Rectal smooth muscle tissue (tissue), 1 donor: ENCODE measurements around the gene TK2.

Experiments
- H3K27ac ChIP-seq: one replicate; pipeline ENCODE4 v1.7.0; 2013; ENCODE audit warnings: low read depth, low read length, inconsistent platforms
- H3K27me3 ChIP-seq: one replicate; pipeline ENCODE4 v1.7.0; 2013; ENCODE audit warnings: low read length; ENCODE audit not compliant: control insufficient read depth, insufficient read depth
- H3K36me3 ChIP-seq: one replicate; pipeline ENCODE4 v1.7.0; 2013; ENCODE audit warnings: low read length; ENCODE audit not compliant: control insufficient read depth, insufficient read depth
- H3K4me1 ChIP-seq: one replicate; pipeline ENCODE4 v1.7.0; 2013; ENCODE audit warnings: low read length; ENCODE audit not compliant: control insufficient read depth, insufficient read depth
- H3K4me3 ChIP-seq: one replicate; pipeline ENCODE4 v1.7.0; 2013; ENCODE audit warnings: low read length
- H3K9ac ChIP-seq: one replicate; pipeline ENCODE4 v1.7.0; 2013; ENCODE audit warnings: low read length

The TK2 gene

GRCh38 chr16:66486773-66487579 is 62.9 kb downstream of the TK2 start:
- Histone ChIP-seq H3K27ac (no peak overlapping the region), H3K27me3 (no peaks in the 10 kb centered on the region), H3K4me1 (peaks cover 8% of the 10 kb centered on the region), H3K9ac (no peak overlapping the region), H3K36me3 (no peaks in the 10 kb centered on the region), H3K4me3 (no peak overlapping the region)

GRCh38 chr16:66486199-66486772 is 63.6 kb downstream of the TK2 start:
- Histone ChIP-seq H3K27ac (no peak overlapping the region), H3K9ac (no peak overlapping the region)

GRCh38 chr16:66485376-66485775 is 64.5 kb downstream of the TK2 start:
- no peaks in the 10 kb centered on the region for H3K27me3 ChIP-seq
- no peak overlapping the region for H3K27ac ChIP-seq

More at GRCh38 chr16:66486199-66486772, 63.6 kb downstream of the TK2 start:
- Histone ChIP-seq H3K27me3 (no peaks in the 10 kb centered on the region), H3K4me1 (peaks cover 8% of the 10 kb centered on the region), H3K36me3 (no peaks in the 10 kb centered on the region), H3K4me3 (no peak overlapping the region)

GRCh38 chr16:66484453-66485213 is 65.3 kb downstream of the TK2 start:
- Histone ChIP-seq H3K4me1 (peaks cover 8% of the 10 kb centered on the region), H3K27me3 (no peaks in the 10 kb centered on the region), H3K9ac (no peak overlapping the region), H3K27ac (no peak overlapping the region), H3K36me3 (no peaks in the 10 kb centered on the region), H3K4me3 (no peak overlapping the region)

More at GRCh38 chr16:66485376-66485775, 64.5 kb downstream of the TK2 start:
- Histone ChIP-seq H3K4me3 (no peak overlapping the region), H3K36me3 (no peaks in the 10 kb centered on the region), H3K9ac (no peak overlapping the region), H3K4me1 (peaks cover 8% of the 10 kb centered on the region)

- H3K9ac ChIP-seq: no peak overlapping the region
- no peaks in the 10 kb centered on the region for H3K36me3 ChIP-seq
- no peaks in the 10 kb centered on the region for H3K27me3 ChIP-seq
- H3K4me1 ChIP-seq: peaks cover 8% of the 10 kb centered on the region
- H3K4me3 ChIP-seq: no peak overlapping the region
- H3K27ac ChIP-seq: no peak overlapping the region
These were observed 66.1 kb downstream of the TK2 start for GRCh38 chr16:66483689-66484452.

- Histone ChIP-seq H3K27ac (no peak overlapping the region), H3K4me1 (peaks cover 5% of the 10 kb centered on the region)
These were observed 68.0 kb downstream of the TK2 start for GRCh38 chr16:66481943-66482390.

GRCh38 chr16:66481081-66481942 is 68.6 kb downstream of the TK2 start:
- Histone ChIP-seq H3K4me1 (no peaks in the 10 kb centered on the region), H3K4me3 (no peak overlapping the region), H3K27ac (no peak overlapping the region), H3K36me3 (no peaks in the 10 kb centered on the region), H3K9ac (no peak overlapping the region), H3K27me3 (no peaks in the 10 kb centered on the region)

More at GRCh38 chr16:66481943-66482390, 68.0 kb downstream of the TK2 start:
- no peak overlapping the region for H3K9ac ChIP-seq
- H3K4me3 ChIP-seq: no peak overlapping the region
- H3K27me3 ChIP-seq: no peaks in the 10 kb centered on the region
- H3K36me3 ChIP-seq: no peaks in the 10 kb centered on the region

- no peaks in the 10 kb centered on the region for H3K27me3 ChIP-seq
- H3K4me3 ChIP-seq: no peak overlapping the region
- no peaks in the 10 kb centered on the region for H3K36me3 ChIP-seq
- H3K9ac ChIP-seq: no peak overlapping the region
- H3K4me1 ChIP-seq: no peaks in the 10 kb centered on the region
- H3K27ac ChIP-seq: no peak overlapping the region
These were observed 69.4 kb downstream of the TK2 start for GRCh38 chr16:66480265-66481080.

- Histone ChIP-seq H3K9ac (no peak overlapping the region), H3K36me3 (no peaks in the 10 kb centered on the region), H3K4me3 (no peak overlapping the region), H3K27me3 (no peaks in the 10 kb centered on the region), H3K27ac (no peak overlapping the region), H3K4me1 (no peaks in the 10 kb centered on the region)
These were observed 70.2 kb downstream of the TK2 start for GRCh38 chr16:66479661-66480264.

- no peaks in the 10 kb centered on the region for H3K36me3 ChIP-seq
- H3K27me3 ChIP-seq: no peaks in the 10 kb centered on the region
- no peak overlapping the region for H3K4me3 ChIP-seq
- no peaks in the 10 kb centered on the region for H3K4me1 ChIP-seq
- no peak overlapping the region for H3K9ac ChIP-seq
- no peak overlapping the region for H3K27ac ChIP-seq
These were observed 71.0 kb downstream of the TK2 start for GRCh38 chr16:66478733-66479511.
